C4-2B (cell line): ENCODE measurements around the gene MBD1.
"Not testable (repeated sequence)": the region's sequence is repeated elsewhere in the genome, so short reads cannot be mapped to it uniquely, and the experiment has no call there.

Experiments used
- H3K27ac ChIP-seq: fragments of 450-650 bp; 2 replicates; pipeline ENCODE4 v1.5.1; 2017
- ZFX ChIP-seq: fragments of 450-650 bp; IDR thresholded peaks from 2 replicates; pipeline ENCODE4 v1.6.1; 2017
- TF ChIP-seq, protein P1 (sequence below): fragments of 450-650 bp; conservative IDR thresholded peaks from 2 replicates; pipeline ENCODE4 v1.5.1; 2017; ENCODE audit warnings: mild to moderate bottlenecking

Gene MBD1

DNA sequence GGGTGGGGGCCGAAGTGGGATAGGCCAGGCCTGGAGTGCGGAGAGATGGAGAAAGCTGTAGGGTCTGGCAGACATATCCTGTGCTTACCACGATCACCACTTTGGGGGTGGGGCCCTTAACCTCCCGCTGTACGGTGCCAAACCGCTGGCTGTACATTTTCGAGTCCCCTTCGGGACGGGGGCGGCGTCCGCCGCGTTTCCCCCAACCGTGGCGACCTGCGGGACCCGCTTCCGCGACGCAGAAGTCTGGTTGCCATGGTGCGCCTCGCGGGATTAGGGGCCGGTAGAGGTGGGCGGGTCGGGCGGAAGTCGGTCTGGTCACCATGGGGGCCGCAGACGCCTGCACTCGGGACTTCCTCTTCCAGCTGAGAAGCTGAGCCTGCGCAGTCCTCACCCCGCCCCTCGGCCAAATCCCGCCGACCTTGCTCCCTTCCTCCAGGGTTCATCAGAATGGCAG lies 15.0 kb downstream of the MBD1 start, which contains the start of gene CFAP53:
Gene CFAP53 (minus strand): TSS at position 248 of the 457 bp plus-strand sequence. CDS start 91 bp downstream, at position 157.
- H3K27ac ChIP-seq = no peak within 1 kb of the TSS
- TF ChIP-seq ZFX = no peak
- TF ChIP-seq, protein P1, sequence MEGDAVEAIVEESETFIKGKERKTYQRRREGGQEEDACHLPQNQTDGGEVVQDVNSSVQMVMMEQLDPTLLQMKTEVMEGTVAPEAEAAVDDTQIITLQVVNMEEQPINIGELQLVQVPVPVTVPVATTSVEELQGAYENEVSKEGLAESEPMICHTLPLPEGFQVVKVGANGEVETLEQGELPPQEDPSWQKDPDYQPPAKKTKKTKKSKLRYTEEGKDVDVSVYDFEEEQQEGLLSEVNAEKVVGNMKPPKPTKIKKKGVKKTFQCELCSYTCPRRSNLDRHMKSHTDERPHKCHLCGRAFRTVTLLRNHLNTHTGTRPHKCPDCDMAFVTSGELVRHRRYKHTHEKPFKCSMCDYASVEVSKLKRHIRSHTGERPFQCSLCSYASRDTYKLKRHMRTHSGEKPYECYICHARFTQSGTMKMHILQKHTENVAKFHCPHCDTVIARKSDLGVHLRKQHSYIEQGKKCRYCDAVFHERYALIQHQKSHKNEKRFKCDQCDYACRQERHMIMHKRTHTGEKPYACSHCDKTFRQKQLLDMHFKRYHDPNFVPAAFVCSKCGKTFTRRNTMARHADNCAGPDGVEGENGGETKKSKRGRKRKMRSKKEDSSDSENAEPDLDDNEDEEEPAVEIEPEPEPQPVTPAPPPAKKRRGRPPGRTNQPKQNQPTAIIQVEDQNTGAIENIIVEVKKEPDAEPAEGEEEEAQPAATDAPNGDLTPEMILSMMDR = no peak

GRCh38 chr18:50262977-50263376 lies 18.3 kb downstream of the MBD1 start:
- no peak for TF ChIP-seq ZFX
- TF ChIP-seq, protein P1 = no peak
- H3K27ac ChIP-seq = no peak overlapping the region

DNA sequence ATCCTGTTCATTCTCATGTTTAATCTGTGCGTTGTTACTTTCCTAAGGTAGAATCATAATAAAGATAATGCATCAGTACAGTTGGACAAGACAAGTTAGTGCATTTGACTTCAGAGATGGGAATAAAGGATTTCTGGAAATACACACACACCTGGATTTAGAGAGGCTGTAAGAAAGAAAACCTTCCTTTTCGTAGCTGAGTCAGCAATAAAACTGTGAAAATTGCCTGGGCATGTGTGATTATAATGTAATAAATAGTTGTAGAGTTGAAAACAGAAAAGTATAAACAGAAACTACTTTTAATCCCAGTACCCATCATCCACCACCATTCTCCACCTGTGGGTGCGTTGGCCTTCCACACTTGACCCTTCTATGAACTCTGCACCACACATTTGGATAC lies 30.4 kb downstream of the MBD1 start:
- TF ChIP-seq, protein P1 = no peak
- no peak for TF ChIP-seq ZFX
- no peak overlapping the region for H3K27ac ChIP-seq

DNA sequence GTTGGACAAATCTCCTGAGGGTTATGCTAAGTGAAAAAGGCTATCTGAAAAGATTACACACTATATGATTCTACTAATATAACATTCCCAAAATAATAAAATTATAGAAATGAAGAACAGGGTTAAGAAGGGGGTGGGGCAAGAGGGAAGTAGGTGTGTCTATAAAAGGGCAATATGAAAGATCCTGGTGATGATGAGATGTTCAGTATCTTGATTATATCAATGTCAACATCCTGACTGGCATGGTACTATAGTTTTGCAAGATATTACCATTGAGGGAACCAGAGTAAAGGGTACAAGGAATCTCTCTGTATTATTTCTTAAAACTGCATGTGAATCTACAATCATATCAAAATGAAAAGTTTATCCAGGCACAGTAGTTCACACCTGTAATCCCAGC lies 31.7 kb downstream of the MBD1 start:
- H3K27ac ChIP-seq = no peak overlapping the region
- no peak for TF ChIP-seq ZFX
- TF ChIP-seq, protein P1 = no peak

DNA sequence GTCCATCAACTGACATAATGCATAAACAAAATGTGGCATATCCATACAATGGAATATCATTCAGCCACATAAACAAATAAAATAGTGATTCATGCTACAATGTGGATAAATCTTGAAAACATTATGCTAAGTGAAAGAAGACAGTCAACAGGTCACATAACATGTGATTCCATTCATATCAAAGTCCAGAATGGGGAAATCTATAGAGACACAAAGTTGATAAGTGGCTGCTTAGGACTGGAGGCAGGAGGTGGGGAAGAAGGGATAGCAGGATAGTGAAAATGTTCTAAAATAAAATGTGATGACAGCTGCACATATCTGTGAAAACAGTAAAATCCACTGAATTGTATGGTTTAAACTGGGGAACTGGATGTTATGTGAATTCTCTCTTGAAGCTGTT lies 33.8 kb downstream of the MBD1 start:
- no peak overlapping the region for H3K27ac ChIP-seq
- TF ChIP-seq, protein P1 = no peak
- TF ChIP-seq ZFX = no peak

- H3K27ac ChIP-seq = not testable (repeated sequence)
Observed at GRCh38 chr18:50241768-50242167, 39.6 kb downstream of the MBD1 start.

DNA sequence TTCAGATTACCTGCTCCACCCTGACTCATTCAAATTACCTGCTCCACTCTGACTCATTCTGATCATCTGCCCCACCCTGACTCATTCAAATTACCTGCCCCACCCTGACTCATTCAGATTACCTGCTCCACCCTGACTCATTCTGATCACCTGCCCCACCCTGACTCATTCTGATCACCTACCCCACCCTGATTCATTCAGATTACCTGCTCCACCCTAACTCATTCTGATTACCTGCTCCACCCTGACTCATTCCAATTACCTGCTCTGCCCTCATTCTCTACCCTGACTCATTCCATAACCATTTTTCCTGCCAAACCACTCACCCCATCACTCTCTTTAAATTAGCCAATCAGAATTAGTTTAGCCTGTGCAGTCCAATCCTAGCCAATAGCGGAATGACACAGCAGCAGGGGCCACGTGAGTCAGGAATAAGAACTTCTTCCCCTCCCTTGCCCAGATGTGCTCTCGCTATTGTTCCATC lies 41.2 kb downstream of the MBD1 start:
- H3K27ac ChIP-seq = no peak overlapping the region
- TF ChIP-seq, protein P1 = no peak
- TF ChIP-seq ZFX = no peak

- no peak for TF ChIP-seq ZFX
- H3K27ac ChIP-seq = no peak overlapping the region
Observed at GRCh38 chr18:50232419-50232818, 48.9 kb downstream of the MBD1 start.
